Measurements from ENCODE around the gene TRIM7.
"Not testable (repeated sequence)": the region's sequence is repeated elsewhere in the genome, so short reads cannot be mapped to it uniquely, and the experiment has no call there.

TRIM7 gene

GRCh38 chr5:181212934-181213333 is 7.9 kb upstream of the TRIM7 start:
- DNase-seq (ENCODE audit: low read depth in 3 of 3) = no peak

GRCh38 chr5:181212080-181212479 is 7.1 kb upstream of the TRIM7 start:
- no peak for DNase-seq (ENCODE audit: low read depth in 3 of 3)

- DNase-seq (ENCODE audit: low read depth in 3 of 3) = no peak
Observed at GRCh38 chr5:181211208-181211607, 6.2 kb upstream of the TRIM7 start.

GRCh38 chr5:181210698-181211097 is 5.7 kb upstream of the TRIM7 start:
- not testable (repeated sequence) for DNase-seq (ENCODE audit: low read depth in 3 of 3)

- DNase-seq (ENCODE audit: low read depth in 3 of 3) = not testable (repeated sequence)
Observed at GRCh38 chr5:181210148-181210547, 5.2 kb upstream of the TRIM7 start.

- DNase-seq (ENCODE audit: low read depth in 3 of 3) = not testable (repeated sequence)
Observed at GRCh38 chr5:181209006-181209405, 4.0 kb upstream of the TRIM7 start.

GRCh38 chr5:181207960-181208253 is 2.9 kb upstream of the TRIM7 start:
- DNase-seq (ENCODE audit: low read depth in 3 of 3) = no peak

GRCh38 chr5:181207214-181207959 is 2.4 kb upstream of the TRIM7 start:
- peak; percentile 74 to 94 (median 78) for DNase-seq (ENCODE audit: low read depth in 3 of 3)

GRCh38 chr5:181205761-181206649 is 1.0 kb upstream of the TRIM7 start:
- peak in 1 of 3 experiments; percentile 17 for DNase-seq (ENCODE audit: low read depth in 3 of 3)

- no peak for DNase-seq (ENCODE audit: low read depth in 3 of 3)
Observed at GRCh38 chr5:181204113-181204825, 727 bp downstream of the TRIM7 start.

- DNase-seq (ENCODE audit: low read depth in 3 of 3) = no peak
Observed at GRCh38 chr5:181203777-181204112, 1.3 kb downstream of the TRIM7 start.

GRCh38 chr5:181203093-181203711 is 1.8 kb downstream of the TRIM7 start:
- no peak for DNase-seq (ENCODE audit: low read depth in 3 of 3)

- no peak for DNase-seq (ENCODE audit: low read depth in 3 of 3)
Observed at GRCh38 chr5:181200816-181201215, 4.2 kb downstream of the TRIM7 start.

GRCh38 chr5:181199881-181200638 is 4.9 kb downstream of the TRIM7 start:
- no peak for DNase-seq (ENCODE audit: low read depth in 3 of 3)

GRCh38 chr5:181198905-181199519 is 6.0 kb downstream of the TRIM7 start:
- DNase-seq (ENCODE audit: low read depth in 3 of 3) = no peak

- no peak for DNase-seq (ENCODE audit: low read depth in 3 of 3)
Observed at GRCh38 chr5:181198106-181198685, 6.8 kb downstream of the TRIM7 start.

- no peak for DNase-seq (ENCODE audit: low read depth in 3 of 3)
Observed at GRCh38 chr5:181197326-181197951, 7.6 kb downstream of the TRIM7 start.

- no peak for DNase-seq (ENCODE audit: low read depth in 3 of 3)
Observed at GRCh38 chr5:181195249-181195761, 9.7 kb downstream of the TRIM7 start.

- DNase-seq (ENCODE audit: low read depth in 3 of 3) = no peak
Observed at GRCh38 chr5:181194489-181195248, 10.3 kb downstream of the TRIM7 start.
